Panc1 (cell line): ENCODE results near the gene CREBBP. TPM values are rescaled to one million over a fixed set of nuclear protein-coding genes. Genes with fewer than 3 reads are reported as not detected.
"Not testable (repeated sequence)": the region's sequence is repeated elsewhere in the genome, so short reads cannot be mapped to it uniquely, and the experiment has no call there.

ENCODE experiments used
- ATAC-seq: fragments of 200-7000 bp; cut with Tn5 transposase; 2 replicates; pipeline ENCODE4 v1.9.1; 2020; ENCODE audit warnings: mild to moderate bottlenecking, moderate library complexity
- BruUV-seq: library from RNA; stranded (reverse); fragments of 400-500 nt; replicated peaks from 2 replicates; lab custom pipeline; 2021; lab: Mats Ljungman, UMichigan
- CTCF ChIA-PET: fragments of 300-600 bp; sonication (Branson Sonifier 250); formaldehyde crosslinking; loops from one replicate; lab custom pipeline; 2022; ENCODE audit warnings: antibody characterized with exemption; lab: Charles Lee
- POLR2A ChIA-PET: fragments of 300-600 bp; sonication (Branson Sonifier 250); formaldehyde crosslinking; loops from one replicate; lab custom pipeline; 2022; ENCODE audit warnings: antibody characterized with exemption; lab: Charles Lee
- DNase-seq: peaks from one replicate; pipeline ENCODE4 v3.0.0-alpha.2; 2010; ENCODE audit warnings: low read depth, low spot score
- H3K27ac ChIP-seq: 2 replicates; pipeline ENCODE4 v1.5.1; 2011; ENCODE audit warnings: mild to moderate bottlenecking, low read length, inconsistent platforms
- H3K27me3 ChIP-seq: fragments of 200-500 bp; sonication (Bioruptor generic); 2 replicates; pipeline ENCODE4 v1.6.0; 2014; ENCODE audit warnings: low read length, inconsistent platforms; ENCODE audit not compliant: control insufficient read depth, insufficient read depth
- H3K36me3 ChIP-seq: fragments of 200-500 bp; sonication (Bioruptor generic); 2 replicates; pipeline ENCODE4 v1.5.1; 2014; ENCODE audit warnings: inconsistent platforms, mild to moderate bottlenecking, low read length, moderate library complexity; ENCODE audit not compliant: control insufficient read depth, insufficient read depth
- H3K4me1 ChIP-seq: 2 replicates; pipeline ENCODE4 v1.5.1; 2011; ENCODE audit warnings: inconsistent platforms, mild to moderate bottlenecking, low read length, moderate library complexity; ENCODE audit not compliant: control insufficient read depth, insufficient read depth
- H3K4me3 ChIP-seq, 2 experiments: 2 replicates each; pipeline ENCODE4 v1.5.1; 2011 to 2012; ENCODE audit warnings: low read depth in 2 of 2, low read length in 2 of 2, mild to moderate bottlenecking in 2 of 2, inconsistent platforms in 1 of 2, moderate library complexity in 1 of 2
- H3K9me3 ChIP-seq: fragments of 200-500 bp; sonication (Bioruptor generic); 2 replicates; pipeline ENCODE4 v1.5.1; 2014; ENCODE audit warnings: low read depth, mild to moderate bottlenecking, inconsistent platforms, low read length, moderate library complexity; ENCODE audit not compliant: control insufficient read depth, insufficient read depth
- CTCF ChIP-seq: fragments of 450-650 bp; IDR thresholded peaks from 2 replicates; pipeline ENCODE4 v1.5.1; 2017; ENCODE audit warnings: mild to moderate bottlenecking
- POLR2AphosphoS5 ChIP-seq: IDR thresholded peaks from 2 replicates; pipeline ENCODE4 v1.6.1; 2012; ENCODE audit warnings: mild to moderate bottlenecking, low read depth, low read length, moderate library complexity
- REST ChIP-seq, 2 experiments: IDR thresholded peaks; 2 replicates each; pipeline ENCODE4 v1.6.1; 2011 to 2012; ENCODE audit warnings: low read depth in 2 of 2, control low read depth in 1 of 2, low read length in 1 of 2, mild to moderate bottlenecking in 1 of 2, moderate library complexity in 1 of 2; ENCODE audit not compliant: insufficient read depth in 1 of 2
- SIN3A ChIP-seq: IDR thresholded peaks from 2 replicates; pipeline ENCODE4 v1.6.1; 2012; ENCODE audit warnings: low read depth, mild to moderate bottlenecking, low read length, moderate library complexity, borderline replicate concordance; ENCODE audit not compliant: insufficient read depth
- TCF7L2 ChIP-seq: IDR thresholded peaks from 2 replicates; pipeline ENCODE4 v1.6.1; 2011; ENCODE audit warnings: mild to moderate bottlenecking, low read depth, low read length, inconsistent platforms
- in situ Hi-C: cut with HindIII; loops from 2 replicates; pipeline ENCODE4 v1.10.0; 2016; ENCODE audit warnings: low sequenced_read_pairs, low pct_unique_long_range_greater_than_20kb
- intact Hi-C: fragments of 100-400 bp; cut with micrococcal nuclease; formaldehyde crosslinking; loops from one replicate; pipeline ENCODE4 v1.10.0; 2022; ENCODE audit not compliant: unreplicated experiment
- total RNA-seq: library from RNA; stranded (reverse); gene quantifications from one replicate; pipeline ENCODE4 v1.2.1, GENCODE V29; 2021; ENCODE audit not compliant: unreplicated experiment

The CREBBP gene
- total RNA-seq, 1 experiment from 2014 or later: 60.2 TPM

- ChIA-PET POLR2A (no interaction called here), CTCF (no interaction called here)
- no peak for TF ChIP-seq POLR2AphosphoS5
- no peak for TF ChIP-seq CTCF
- no peak for TF ChIP-seq TCF7L2
- no peak for TF ChIP-seq REST (IDR thresholded peaks at IDR 0.05; ENCODE audit: insufficient read depth in 1 of 2, low read depth in 2 of 2, low read length in 1 of 2)
- no peak for TF ChIP-seq SIN3A
- H3K4me3 ChIP-seq: no peak overlapping the region
- no peaks in the 10 kb centered on the region for H3K36me3 ChIP-seq
- no TSS peak for BruUV-seq
- in situ Hi-C loops (no loop called here), intact Hi-C loops (no loop called here)
- no peak for ATAC-seq
- no peaks in the 10 kb centered on the region for H3K27me3 ChIP-seq
- no peak overlapping the region for H3K27ac ChIP-seq
- no peak for DNase-seq
- no peaks in the 10 kb centered on the region for H3K9me3 ChIP-seq
- H3K4me1 ChIP-seq: no peaks in the 10 kb centered on the region
These were observed 31.9 kb upstream of the CREBBP start for GRCh38 chr16:3912373-3912772.

GRCh38 chr16:3911741-3912140 is 31.2 kb upstream of the CREBBP start:
- H3K9me3 ChIP-seq, H3K36me3 ChIP-seq, CTCF ChIA-PET, intact Hi-C loops, DNase-seq, H3K27me3 ChIP-seq, H3K4me3 ChIP-seq, ATAC-seq, in situ Hi-C loops, H3K27ac ChIP-seq, H3K4me1 ChIP-seq, BruUV-seq: not testable (repeated sequence)
- POLR2A ChIA-PET: interaction anchor here (0.7 kb wide), 1 partner anchor 36 kb away, joined by 6 read pairs; no protein-coding TSS in a partner anchor

GRCh38 chr16:3909791-3910583 is 29.5 kb upstream of the CREBBP start:
- ChIA-PET CTCF (no interaction called here), POLR2A (interaction anchor here (0.6 kb wide), 1 partner anchor 363 kb away, joined by 5 read pairs; no protein-coding TSS in a partner anchor)
- H3K36me3 ChIP-seq: no peaks in the 10 kb centered on the region
- no peak for ATAC-seq
- no peak overlapping the region for H3K4me3 ChIP-seq
- no peaks in the 10 kb centered on the region for H3K9me3 ChIP-seq
- no peak for DNase-seq
- no peak overlapping the region for H3K27ac ChIP-seq
- TF ChIP-seq CTCF (no peak), POLR2AphosphoS5 (no peak), SIN3A (no peak), REST (IDR thresholded peaks at IDR 0.05; ENCODE audit: insufficient read depth in 1 of 2, low read depth in 2 of 2, low read length in 1 of 2) (no peak), TCF7L2 (no peak)
- H3K27me3 ChIP-seq: no peaks in the 10 kb centered on the region
- BruUV-seq: no TSS peak
- in situ Hi-C loops: no loop called here
- H3K4me1 ChIP-seq: no peaks in the 10 kb centered on the region
- intact Hi-C loops: no loop called here
